Lower leg skin (tissue), 4 donors: ENCODE results near the gene KCNG4. TPM values are rescaled to one million over a fixed set of nuclear protein-coding genes. Genes with fewer than 3 reads are reported as not detected.

Experiments used
- DNase-seq, 2 donors: peaks; one replicate each; pipeline ENCODE4 v3.0.0-alpha.2; 2019; ENCODE audit warnings: low spot score in 2 of 2
- H3K4me3 ChIP-seq: fragments of 200-600 bp; sonication (generic); 2 replicates; pipeline ENCODE4 v1.5.1; 2017; ENCODE audit warnings: mild to moderate bottlenecking, low read depth; ENCODE audit not compliant: poor library complexity, severe bottlenecking
- POLR2A ChIP-seq, 2 donors: fragments of 450-650 bp; IDR thresholded peaks; one replicate each; pipeline ENCODE4 v1.6.1; 2016 to 2017; ENCODE audit warnings: antibody characterized with exemption in 2 of 2, mild to moderate bottlenecking in 1 of 2, moderate library complexity in 1 of 2
- WGBS, 2 donors: methylation state at CpG; one replicate each; pipeline ENCODE4 v1.1.5; 2018; 5-methylcytosine and 5-hydroxymethylcytosine counted together
- intact Hi-C: fragments of 100-400 bp; cut with DNase I; formaldehyde crosslinking; loops from one replicate; pipeline ENCODE4 v1.15.0; 2023; ENCODE audit warnings: low total_unique reads
- total RNA-seq, 4 donors: library from RNA; depleted of rRNA; stranded (reverse); fragments of >200 nt; gene quantifications; one replicate each; pipeline ENCODE4 v1.1.0, GENCODE V29; 2016
- TF ChIP-seq, protein P1 (sequence below), 3 donors: fragments of 450-650 bp; IDR thresholded peaks; one replicate each; pipeline ENCODE4 v1.5.1; 2016; ENCODE audit warnings: antibody characterized with exemption in 3 of 3, mild to moderate bottlenecking in 3 of 3, moderate library complexity in 2 of 3

The KCNG4 gene
- total RNA-seq, 4 donors from 2014 or later, result not detected

GRCh38 chr16:84179612-84180320, 60.0 kb downstream of the KCNG4 start:
- WGBS, 2 donors, result 73 to 89% methylated on average over 17 to 33 of the region's 33 CpGs
- intact Hi-C loops, result loop anchor here (5.0 to 10.0 kb wide), 2 partner anchors 232 to 355 kb away; no protein-coding TSS in a partner anchor

DNA sequence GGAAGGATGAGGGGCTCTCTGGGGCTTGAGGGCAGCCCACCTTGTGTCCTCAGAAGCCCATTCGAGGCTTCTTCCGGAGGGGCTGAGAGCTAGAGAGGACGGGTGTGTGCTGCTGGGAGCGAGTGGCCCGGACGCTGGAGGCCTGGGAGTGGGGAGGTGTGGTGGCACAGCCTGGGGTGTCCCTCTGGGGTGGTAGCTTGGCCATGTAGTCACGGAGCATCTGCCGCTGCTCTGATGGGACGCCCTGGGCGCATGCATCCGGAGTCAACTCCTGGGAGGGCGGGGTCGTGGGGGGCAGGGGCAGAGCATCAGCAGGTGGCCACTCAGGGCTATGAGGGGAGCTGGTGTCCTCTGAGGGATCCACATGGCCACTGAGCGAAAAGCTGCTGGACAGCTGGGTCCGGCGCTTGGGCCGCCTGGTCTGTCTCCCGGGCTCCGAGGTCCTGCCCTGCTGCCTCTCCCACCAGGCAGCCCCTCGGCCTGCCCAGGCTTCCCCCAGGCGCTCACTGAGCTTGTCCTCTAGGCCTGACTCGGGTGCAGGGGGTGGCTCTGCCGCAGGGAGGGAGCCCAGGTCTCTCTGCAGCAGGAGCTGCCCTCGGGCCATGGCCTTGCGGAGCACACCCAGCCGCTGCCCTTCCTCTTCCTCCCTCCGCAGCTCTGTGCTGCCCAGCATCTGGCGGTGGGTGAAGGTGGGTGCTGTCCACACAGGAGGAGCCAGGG, 60.8 kb downstream of the KCNG4 start:
- intact Hi-C loops, result loop anchor here (5.0 kb wide), 1 partner anchor 232 kb away; no protein-coding TSS in a partner anchor
- 89 to 97% methylated on average over 22 to 23 of the region's 28 CpGs for WGBS, 2 donors
- no peak for DNase-seq
- TF ChIP-seq POLR2A (IDR thresholded peaks at IDR 0.05), result no peak
- TF ChIP-seq, protein P1, sequence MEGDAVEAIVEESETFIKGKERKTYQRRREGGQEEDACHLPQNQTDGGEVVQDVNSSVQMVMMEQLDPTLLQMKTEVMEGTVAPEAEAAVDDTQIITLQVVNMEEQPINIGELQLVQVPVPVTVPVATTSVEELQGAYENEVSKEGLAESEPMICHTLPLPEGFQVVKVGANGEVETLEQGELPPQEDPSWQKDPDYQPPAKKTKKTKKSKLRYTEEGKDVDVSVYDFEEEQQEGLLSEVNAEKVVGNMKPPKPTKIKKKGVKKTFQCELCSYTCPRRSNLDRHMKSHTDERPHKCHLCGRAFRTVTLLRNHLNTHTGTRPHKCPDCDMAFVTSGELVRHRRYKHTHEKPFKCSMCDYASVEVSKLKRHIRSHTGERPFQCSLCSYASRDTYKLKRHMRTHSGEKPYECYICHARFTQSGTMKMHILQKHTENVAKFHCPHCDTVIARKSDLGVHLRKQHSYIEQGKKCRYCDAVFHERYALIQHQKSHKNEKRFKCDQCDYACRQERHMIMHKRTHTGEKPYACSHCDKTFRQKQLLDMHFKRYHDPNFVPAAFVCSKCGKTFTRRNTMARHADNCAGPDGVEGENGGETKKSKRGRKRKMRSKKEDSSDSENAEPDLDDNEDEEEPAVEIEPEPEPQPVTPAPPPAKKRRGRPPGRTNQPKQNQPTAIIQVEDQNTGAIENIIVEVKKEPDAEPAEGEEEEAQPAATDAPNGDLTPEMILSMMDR (IDR thresholded peaks at IDR 0.05), result no peak
- H3K4me3 ChIP-seq, result no peak overlapping the region

More at GRCh38 chr16:84179612-84180320, 60.0 kb downstream of the KCNG4 start:
- H3K4me3 ChIP-seq, result no peak overlapping the region
- DNase-seq, result no peak
- TF ChIP-seq, protein P1 (IDR thresholded peaks at IDR 0.05), result no peak
- no peak for TF ChIP-seq POLR2A (IDR thresholded peaks at IDR 0.05)

GRCh38 chr16:84178146-84178765, 61.6 kb downstream of the KCNG4 start:
- 85 to 88% methylated on average over 14 to 15 of the region's 15 CpGs for WGBS, 2 donors
- no peak overlapping the region for H3K4me3 ChIP-seq
- no peak for DNase-seq
- intact Hi-C loops, result loop anchor here (5.0 kb wide), 1 partner anchor 231 kb away; no protein-coding TSS in a partner anchor
- TF ChIP-seq POLR2A (IDR thresholded peaks at IDR 0.05), result no peak
- TF ChIP-seq, protein P1 (IDR thresholded peaks at IDR 0.05), result no peak

DNA sequence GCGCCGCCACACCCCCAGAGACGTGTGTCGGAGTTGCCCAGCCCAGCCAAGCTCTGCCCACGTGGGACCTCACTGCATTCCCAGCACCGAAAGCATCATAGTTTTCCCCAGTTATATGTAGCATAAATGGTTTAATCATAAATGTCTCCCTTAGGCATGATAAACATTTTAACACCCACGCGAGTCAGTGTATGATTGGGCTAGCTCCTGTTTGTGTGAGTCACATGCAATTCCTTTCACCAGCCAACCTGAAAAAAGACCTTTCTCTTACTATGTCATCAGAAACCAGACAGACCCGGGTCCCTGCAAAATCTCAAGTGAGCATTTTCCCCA, 62.1 kb downstream of the KCNG4 start:
- WGBS, 2 donors, result 23 to 25% methylated on average over 9 of the region's 9 CpGs
- TF ChIP-seq, protein P1 (IDR thresholded peaks at IDR 0.05), result no peak
- TF ChIP-seq POLR2A (IDR thresholded peaks at IDR 0.05), result no peak
- DNase-seq, result no peak
- H3K4me3 ChIP-seq, result no peak overlapping the region
- intact Hi-C loops, result loop anchor here (5.0 kb wide), 1 partner anchor 230 kb away; no protein-coding TSS in a partner anchor

DNA sequence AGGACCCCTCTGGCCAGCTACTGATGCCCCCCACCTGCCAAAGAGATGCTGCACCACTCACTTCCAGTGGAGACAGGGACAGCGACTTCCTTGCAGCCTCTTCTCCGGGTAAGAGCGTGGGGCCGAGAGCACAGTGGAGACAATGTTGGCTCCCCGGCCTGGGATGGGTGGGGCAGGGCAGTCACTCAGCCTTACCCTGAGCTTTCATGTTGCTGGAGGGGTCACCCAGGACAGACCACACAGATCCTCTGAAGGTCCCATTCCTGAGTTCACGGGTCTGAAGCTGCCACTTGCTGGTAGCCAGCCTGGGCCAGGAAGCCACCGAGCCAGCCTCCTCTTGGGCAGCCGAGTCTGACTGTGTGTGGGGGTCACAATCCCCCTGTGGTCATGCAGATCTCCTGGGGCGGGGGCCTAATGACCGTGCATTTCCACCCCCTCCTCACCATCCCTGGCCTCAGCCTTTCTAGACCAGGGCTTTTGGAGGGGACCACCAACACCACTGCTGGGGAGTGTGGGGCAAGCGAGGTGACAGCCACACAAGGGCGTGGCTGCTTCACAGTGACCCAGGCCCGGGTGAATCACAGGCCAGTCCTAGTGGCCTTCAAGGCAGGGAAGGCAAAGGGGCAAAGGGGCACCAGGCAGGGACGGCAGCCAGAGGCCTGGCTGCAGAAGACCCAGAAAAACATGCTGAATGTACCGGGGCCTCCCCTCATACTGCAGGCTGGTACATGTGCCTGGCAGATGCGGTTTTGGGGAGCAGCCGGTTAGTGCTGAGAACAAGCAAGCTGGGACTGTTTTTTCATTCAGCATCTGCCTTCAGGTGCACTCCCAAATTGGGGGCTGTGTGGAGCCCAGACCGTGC, 63.4 kb downstream of the KCNG4 start:
- no peak overlapping the region for H3K4me3 ChIP-seq
- 45 to 51% methylated on average over 15 to 17 of the region's 18 CpGs for WGBS, 2 donors
- intact Hi-C loops, result loop anchor here (5.0 kb wide), 1 partner anchor 229 kb away; no protein-coding TSS in a partner anchor
- DNase-seq, result no peak
- TF ChIP-seq, protein P1 (IDR thresholded peaks at IDR 0.05), result no peak
- no peak for TF ChIP-seq POLR2A (IDR thresholded peaks at IDR 0.05)
